ENCODE results near the gene ZDHHC7.

The ZDHHC7 gene

GRCh38 chr16:84992717-84993075, 18.6 kb downstream of the ZDHHC7 start:
- H3K79me2 ChIP-seq (ENCODE audit: insufficient read depth, low read length): no peaks in the 10 kb centered on the region

DNA sequence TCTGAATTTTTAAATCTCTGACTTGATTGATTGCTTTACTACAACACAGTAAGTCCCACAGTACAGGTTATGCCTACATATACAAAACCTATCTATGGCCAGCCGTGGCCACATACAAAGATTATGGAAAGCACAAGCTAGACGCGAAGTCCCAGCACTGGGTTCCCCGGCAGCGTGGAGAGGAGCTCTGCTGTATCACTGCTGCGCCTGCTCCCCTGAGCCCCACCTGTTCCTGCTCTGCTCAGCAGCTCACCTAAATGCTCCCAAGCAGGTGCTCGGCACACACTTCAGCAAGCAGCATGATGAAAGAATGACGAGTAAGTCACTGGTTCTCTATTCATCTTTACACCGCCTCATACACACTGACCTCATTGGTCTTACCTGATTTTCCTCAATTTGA, 20.6 kb downstream of the ZDHHC7 start:
- Histone ChIP-seq H3K4me2 (ENCODE audit: low read length) (no peak overlapping the region), H3K9me3 (ENCODE audit: low read length) (no peaks in the 10 kb centered on the region), H3K9ac (ENCODE audit: low read length) (no peak overlapping the region), H3F3A (ENCODE audit: insufficient read depth, low read length) (no peaks in the 10 kb centered on the region), H3K36me3 (ENCODE audit: insufficient read depth, low read length) (peaks cover 71% of the 10 kb centered on the region), H3K9me2 (ENCODE audit: low read depth, low read length) (no peaks in the 10 kb centered on the region), H3K27me3 (ENCODE audit: insufficient read depth, low read length) (no peaks in the 10 kb centered on the region), H3K79me2 (ENCODE audit: insufficient read depth, low read length) (no peaks in the 10 kb centered on the region), H4K20me1 (ENCODE audit: insufficient read depth, low read length) (no peaks in the 10 kb centered on the region), H3K4me1 (ENCODE audit: insufficient read depth, low read length, severe bottlenecking) (no peaks in the 10 kb centered on the region), H2AFZ (ENCODE audit: low read length) (no peak overlapping the region), H3K27ac (ENCODE audit: low read depth, low read length, poor library complexity, severe bottlenecking) (no peak overlapping the region), H3K4me3 (ENCODE audit: low read depth, low read length, poor library complexity, severe bottlenecking) (no peak overlapping the region)
- no peak for TF ChIP-seq CTCF (IDR thresholded peaks at IDR 0.05; ENCODE audit: low read length)
- TF ChIP-seq EZH2 (IDR thresholded peaks at IDR 0.05; ENCODE audit: borderline replicate concordance, low read length): no peak

More at GRCh38 chr16:84992717-84993075, 18.6 kb downstream of the ZDHHC7 start:
- Histone ChIP-seq H3K27me3 (ENCODE audit: insufficient read depth, low read length) (no peaks in the 10 kb centered on the region), H3K4me1 (ENCODE audit: insufficient read depth, low read length, severe bottlenecking) (no peaks in the 10 kb centered on the region), H3K9ac (ENCODE audit: low read length) (no peak overlapping the region), H3K9me2 (ENCODE audit: low read depth, low read length) (no peaks in the 10 kb centered on the region), H2AFZ (ENCODE audit: low read length) (no peak overlapping the region), H3K36me3 (ENCODE audit: insufficient read depth, low read length) (peaks cover 59% of the 10 kb centered on the region), H3F3A (ENCODE audit: insufficient read depth, low read length) (no peaks in the 10 kb centered on the region), H4K20me1 (ENCODE audit: insufficient read depth, low read length) (no peaks in the 10 kb centered on the region), H3K9me3 (ENCODE audit: low read length) (no peaks in the 10 kb centered on the region), H3K4me2 (ENCODE audit: low read length) (no peak overlapping the region), H3K4me3 (ENCODE audit: low read depth, low read length, poor library complexity, severe bottlenecking) (no peak overlapping the region), H3K27ac (ENCODE audit: low read depth, low read length, poor library complexity, severe bottlenecking) (no peak overlapping the region)
- no peak for TF ChIP-seq EZH2 (IDR thresholded peaks at IDR 0.05; ENCODE audit: borderline replicate concordance, low read length)
- TF ChIP-seq CTCF (IDR thresholded peaks at IDR 0.05; ENCODE audit: low read length): no peak

DNA sequence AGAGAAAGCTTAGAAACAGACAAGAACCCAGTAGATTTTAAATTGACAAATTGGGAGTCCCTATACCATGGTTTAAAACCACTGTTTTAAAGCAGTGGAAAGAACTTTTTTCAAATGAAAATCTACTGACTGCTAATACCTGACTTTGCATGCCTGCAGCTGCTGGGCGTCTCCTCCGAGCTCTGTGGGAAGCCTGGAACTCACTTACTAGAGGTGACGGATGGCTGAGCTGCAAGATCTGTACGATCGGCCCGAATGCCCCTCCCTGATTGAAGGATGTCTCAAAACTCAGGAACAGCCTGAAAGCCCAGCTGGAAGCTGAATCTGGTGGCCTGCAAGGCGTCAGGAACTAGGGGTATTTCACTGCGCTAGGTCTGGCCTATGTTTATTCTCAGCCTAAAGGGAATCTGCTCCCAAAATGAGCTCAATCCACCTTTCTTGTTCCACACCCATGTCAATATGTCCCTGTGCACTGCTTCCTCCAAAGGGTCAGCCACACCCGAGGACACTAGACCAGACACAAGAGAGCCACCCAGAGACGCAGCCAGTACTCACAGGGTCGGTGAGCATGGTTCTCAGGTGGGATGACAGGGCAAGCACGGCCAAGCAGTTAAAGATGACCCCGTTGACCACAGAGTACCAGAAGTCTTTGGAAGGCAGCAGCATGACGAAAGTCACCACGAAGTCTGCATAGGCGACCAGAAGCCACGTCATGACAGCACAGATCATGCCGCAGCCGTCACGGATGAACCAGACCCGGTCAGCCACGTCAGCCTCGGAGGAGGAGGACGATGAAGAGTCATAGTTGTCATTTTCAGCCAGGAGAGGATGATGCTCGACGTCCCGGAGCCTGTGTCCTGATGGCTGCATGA, 21.4 kb downstream of the ZDHHC7 start:
- Histone ChIP-seq H3K4me1 (ENCODE audit: insufficient read depth, low read length, severe bottlenecking) (no peaks in the 10 kb centered on the region), H3K36me3 (ENCODE audit: insufficient read depth, low read length) (peaks cover 68% of the 10 kb centered on the region), H4K20me1 (ENCODE audit: insufficient read depth, low read length) (no peaks in the 10 kb centered on the region), H3K9me2 (ENCODE audit: low read depth, low read length) (no peaks in the 10 kb centered on the region), H3K9ac (ENCODE audit: low read length) (no peak overlapping the region), H3K4me2 (ENCODE audit: low read length) (no peak overlapping the region), H3K27ac (ENCODE audit: low read depth, low read length, poor library complexity, severe bottlenecking) (no peak overlapping the region), H3K4me3 (ENCODE audit: low read depth, low read length, poor library complexity, severe bottlenecking) (no peak overlapping the region), H3K9me3 (ENCODE audit: low read length) (no peaks in the 10 kb centered on the region), H3F3A (ENCODE audit: insufficient read depth, low read length) (no peaks in the 10 kb centered on the region), H3K27me3 (ENCODE audit: insufficient read depth, low read length) (no peaks in the 10 kb centered on the region), H3K79me2 (ENCODE audit: insufficient read depth, low read length) (no peaks in the 10 kb centered on the region), H2AFZ (ENCODE audit: low read length) (no peak overlapping the region)
- TF ChIP-seq CTCF (IDR thresholded peaks at IDR 0.05; ENCODE audit: low read length): no peak
- TF ChIP-seq EZH2 (IDR thresholded peaks at IDR 0.05; ENCODE audit: borderline replicate concordance, low read length): no peak

Data from OCI-LY1 (cell line).